Immature natural killer cell (primary cell): ENCODE results near the gene UGT1A4. TPM values are rescaled to one million over a fixed set of nuclear protein-coding genes. Genes with fewer than 3 reads are reported as not detected.

ENCODE experiments used
- DNase-seq, 3 donors: peaks; one replicate each; pipeline ENCODE4 v3.0.0; 2022; ENCODE audit warnings: mixed read lengths in 1 of 3
- H3K27ac Mint-ChIP-seq, 6 donors: one replicate each; pipeline ENCODE4 v1.8.0; 2020; ENCODE audit warnings: mixed read lengths in 6 of 6, mild to moderate bottlenecking in 5 of 6, inconsistent platforms in 4 of 6, moderate library complexity in 3 of 6
- H3K27me3 Mint-ChIP-seq, 3 donors: one replicate each; pipeline ENCODE4 v1.8.0; 2020 to 2021; ENCODE audit warnings: low read depth in 3 of 3, mild to moderate bottlenecking in 3 of 3, mixed read lengths in 3 of 3, moderate library complexity in 3 of 3, inconsistent platforms in 1 of 3
- H3K36me3 Mint-ChIP-seq, 3 donors: one replicate each; pipeline ENCODE4 v1.8.0; 2020; ENCODE audit warnings: mixed read lengths in 3 of 3, inconsistent platforms in 2 of 3, mild to moderate bottlenecking in 2 of 3
- H3K4me1 Mint-ChIP-seq, 2 donors: one replicate each; pipeline ENCODE4 v1.8.0; 2020; ENCODE audit warnings: inconsistent platforms in 2 of 2, mild to moderate bottlenecking in 2 of 2, mixed read lengths in 2 of 2, moderate library complexity in 1 of 2
- H3K4me3 Mint-ChIP-seq, 5 donors: one replicate each; pipeline ENCODE4 v1.8.0; 2020; ENCODE audit warnings: mild to moderate bottlenecking in 5 of 5, mixed read lengths in 5 of 5, inconsistent platforms in 3 of 5, moderate library complexity in 3 of 5
- H3K9me3 Mint-ChIP-seq, 6 donors: one replicate each; pipeline ENCODE4 v1.8.0; 2020; ENCODE audit warnings: mild to moderate bottlenecking in 6 of 6, mixed read lengths in 6 of 6, inconsistent platforms in 4 of 6, moderate library complexity in 3 of 6
- polyA plus RNA-seq, 3 donors: library from polyadenylated mRNA; unstranded; fragments of 300-500 nt; fragmentation: Illumina TruSeq; gene quantifications; one replicate each; pipeline ENCODE4 v1.2.3, GENCODE V29; 2021

Gene UGT1A4
- polyA plus RNA-seq, 3 donors from 2014 or later = not detected

DNA sequence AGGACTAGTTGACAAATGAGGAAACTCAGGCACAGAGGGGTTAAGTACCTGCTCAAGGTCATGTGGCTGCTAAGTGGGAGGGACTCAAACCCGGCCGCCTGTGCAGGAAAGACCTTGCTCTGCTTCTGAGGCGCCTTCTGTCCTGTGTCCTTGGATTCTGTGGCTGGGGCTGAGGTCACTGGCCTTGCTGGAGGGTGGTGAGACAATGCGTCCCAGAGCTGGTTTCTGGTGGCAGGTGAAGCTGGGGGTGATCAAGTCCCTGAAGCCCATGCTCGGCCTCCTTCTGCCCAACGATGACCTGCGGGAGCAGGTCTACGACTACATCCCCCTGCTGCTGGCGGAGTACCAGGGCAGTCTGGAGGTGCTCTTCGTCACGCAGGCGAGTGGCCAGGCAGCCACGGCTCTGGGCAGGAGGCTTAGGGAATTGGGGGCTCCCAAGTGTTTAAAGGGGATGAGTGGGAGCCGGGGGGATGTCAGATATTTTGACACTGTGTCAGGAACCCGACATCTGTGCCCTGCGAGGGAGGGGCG lies 75.7 kb downstream of the UGT1A4 start:
- H3K36me3 Mint-ChIP-seq = no peaks in the 10 kb centered on the region
- DNase-seq = no peak
- H3K4me3 Mint-ChIP-seq = no peak overlapping the region
- H3K9me3 Mint-ChIP-seq = no peaks in the 10 kb centered on the region
- H3K27ac Mint-ChIP-seq = no peak overlapping the region
- H3K4me1 Mint-ChIP-seq = no peaks in the 10 kb centered on the region
- H3K27me3 Mint-ChIP-seq = peaks cover 0 to 3% (median 2%) of the 10 kb centered on the region in 3 donors

DNA sequence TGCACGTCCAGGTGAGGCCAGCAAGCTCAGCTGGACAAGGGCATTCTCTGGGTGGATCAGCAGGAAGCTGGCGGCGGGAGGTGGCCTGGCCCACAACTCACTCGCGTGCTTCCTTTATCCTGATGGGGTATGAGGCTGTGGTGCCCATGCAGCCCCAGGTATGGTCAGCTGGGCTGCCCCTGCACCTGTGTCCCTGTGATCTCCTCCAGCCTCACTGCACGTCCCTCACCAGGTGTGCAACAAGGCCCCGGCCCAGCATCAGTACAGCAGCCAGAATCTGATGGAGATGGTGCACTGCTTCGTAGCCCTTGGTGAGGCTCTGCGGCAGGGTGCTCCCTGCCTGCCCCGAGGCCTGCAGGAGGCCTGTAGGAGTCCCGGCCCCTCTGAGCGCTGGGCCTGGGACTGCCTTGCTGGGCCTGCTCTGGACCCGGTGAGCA lies 77.2 kb downstream of the UGT1A4 start:
- Mint-ChIP-seq H3K4me1 (no peaks in the 10 kb centered on the region), H3K27me3 (peaks cover 0 to 6% (median 2%) of the 10 kb centered on the region in 3 donors), H3K4me3 (no peak overlapping the region), H3K9me3 (no peaks in the 10 kb centered on the region), H3K36me3 (no peaks in the 10 kb centered on the region), H3K27ac (no peak overlapping the region)
- no peak for DNase-seq

DNA sequence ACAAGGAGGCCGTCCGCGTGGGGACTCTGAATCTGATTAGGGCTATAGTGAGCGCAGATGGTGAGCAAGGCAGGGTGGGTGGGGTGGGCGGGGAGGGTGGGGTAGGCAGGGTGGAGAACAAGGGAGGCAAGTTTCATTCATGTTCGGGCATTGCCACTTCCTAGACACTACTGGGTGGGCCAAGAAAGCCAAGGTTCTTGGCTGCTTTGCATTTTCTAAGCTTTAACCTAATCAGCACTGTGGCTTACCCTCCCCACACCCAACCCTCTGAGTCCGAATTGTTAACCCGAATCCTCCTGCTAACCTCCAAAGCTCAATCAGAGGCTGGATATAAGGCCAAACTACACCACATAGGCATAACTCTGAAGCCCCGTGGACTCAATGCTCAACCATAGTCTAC lies 77.7 kb downstream of the UGT1A4 start:
- Mint-ChIP-seq H3K4me1 (no peaks in the 10 kb centered on the region), H3K9me3 (no peaks in the 10 kb centered on the region), H3K36me3 (no peaks in the 10 kb centered on the region), H3K27ac (no peak overlapping the region), H3K27me3 (peaks cover 0 to 6% (median 2%) of the 10 kb centered on the region in 3 donors), H3K4me3 (no peak overlapping the region)
- no peak for DNase-seq

- no peak for DNase-seq
- Mint-ChIP-seq H3K4me1 (no peaks in the 10 kb centered on the region), H3K36me3 (no peaks in the 10 kb centered on the region), H3K9me3 (no peaks in the 10 kb centered on the region), H3K4me3 (no peak overlapping the region), H3K27me3 (peaks cover 0 to 4% (median 2%) of the 10 kb centered on the region in 3 donors), H3K27ac (peak overlapping the region in 1 of 6 donors; percentile 61)
These were observed 80.0 kb downstream of the UGT1A4 start for GRCh38 chr2:233798335-233799086.

- Mint-ChIP-seq H3K27ac (no peak overlapping the region), H3K36me3 (no peaks in the 10 kb centered on the region), H3K9me3 (no peaks in the 10 kb centered on the region), H3K27me3 (peaks cover 0 to 4% (median 2%) of the 10 kb centered on the region in 3 donors), H3K4me3 (no peak overlapping the region), H3K4me1 (no peaks in the 10 kb centered on the region)
- no peak for DNase-seq
These were observed 80.6 kb downstream of the UGT1A4 start for GRCh38 chr2:233799087-233799665.

DNA sequence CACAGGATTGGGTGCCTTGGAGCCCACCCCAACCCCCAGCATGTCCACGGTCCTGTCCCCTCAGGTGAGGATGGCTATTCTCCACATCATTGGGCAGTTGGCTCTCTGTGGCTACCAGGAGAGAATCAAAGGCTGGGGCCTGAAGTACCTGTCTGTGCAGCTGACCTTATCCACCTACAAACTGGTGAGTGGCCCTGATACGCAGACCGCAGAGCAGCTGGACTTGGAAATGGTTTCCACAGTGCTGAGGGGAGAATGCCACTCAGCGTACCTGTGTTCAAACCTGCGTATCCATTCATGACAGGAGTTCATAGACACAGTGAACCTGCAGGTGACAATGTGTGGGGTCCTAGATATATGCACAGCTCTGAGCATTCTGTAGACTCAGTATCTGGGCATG lies 81.2 kb downstream of the UGT1A4 start:
- no peak for DNase-seq
- Mint-ChIP-seq H3K27ac (no peak overlapping the region), H3K27me3 (peaks cover 0 to 4% (median 2%) of the 10 kb centered on the region in 3 donors), H3K4me3 (no peak overlapping the region), H3K4me1 (no peaks in the 10 kb centered on the region), H3K36me3 (no peaks in the 10 kb centered on the region), H3K9me3 (no peaks in the 10 kb centered on the region)

- Mint-ChIP-seq H3K4me3 (no peak overlapping the region), H3K4me1 (no peaks in the 10 kb centered on the region), H3K9me3 (no peaks in the 10 kb centered on the region), H3K27me3 (peaks cover 3 to 5% (median 4%) of the 10 kb centered on the region in 3 donors), H3K27ac (no peak overlapping the region), H3K36me3 (no peaks in the 10 kb centered on the region)
- DNase-seq = no peak
These were observed 81.7 kb downstream of the UGT1A4 start for GRCh38 chr2:233800208-233800607.

- DNase-seq = no peak
- Mint-ChIP-seq H3K27ac (no peak overlapping the region), H3K9me3 (no peaks in the 10 kb centered on the region), H3K4me3 (no peak overlapping the region), H3K36me3 (no peaks in the 10 kb centered on the region), H3K4me1 (no peaks in the 10 kb centered on the region), H3K27me3 (peaks cover 4 to 5% (median 5%) of the 10 kb centered on the region in 3 donors)
These were observed 83.0 kb downstream of the UGT1A4 start for GRCh38 chr2:233801357-233802131.

GRCh38 chr2:233802132-233802815 lies 83.7 kb downstream of the UGT1A4 start:
- Mint-ChIP-seq H3K4me3 (no peak overlapping the region), H3K27ac (no peak overlapping the region), H3K4me1 (no peaks in the 10 kb centered on the region), H3K36me3 (no peaks in the 10 kb centered on the region), H3K27me3 (peaks cover 4 to 5% (median 5%) of the 10 kb centered on the region in 3 donors), H3K9me3 (no peaks in the 10 kb centered on the region)
- no peak for DNase-seq

GRCh38 chr2:233803292-233803911 lies 84.9 kb downstream of the UGT1A4 start:
- peaks cover 4 to 5% (median 5%) of the 10 kb centered on the region in 3 donors for H3K27me3 Mint-ChIP-seq
- no peaks in the 10 kb centered on the region for H3K9me3 Mint-ChIP-seq
- H3K36me3 Mint-ChIP-seq = no peaks in the 10 kb centered on the region
- H3K27ac Mint-ChIP-seq = no peak overlapping the region
- no peak overlapping the region for H3K4me3 Mint-ChIP-seq
- H3K4me1 Mint-ChIP-seq = no peaks in the 10 kb centered on the region
- DNase-seq = no peak

- no peak overlapping the region for H3K27ac Mint-ChIP-seq
- no peak for DNase-seq
- no peaks in the 10 kb centered on the region for H3K9me3 Mint-ChIP-seq
- no peaks in the 10 kb centered on the region for H3K36me3 Mint-ChIP-seq
- H3K4me1 Mint-ChIP-seq = no peaks in the 10 kb centered on the region
- no peak overlapping the region for H3K4me3 Mint-ChIP-seq
- peaks cover 5 to 9% (median 5%) of the 10 kb centered on the region in 3 donors for H3K27me3 Mint-ChIP-seq
These were observed 85.5 kb downstream of the UGT1A4 start for GRCh38 chr2:233803994-233804393.

GRCh38 chr2:233807215-233807865 lies 88.8 kb downstream of the UGT1A4 start:
- Mint-ChIP-seq H3K27ac (no peak overlapping the region), H3K36me3 (no peaks in the 10 kb centered on the region), H3K4me3 (no peak overlapping the region)

More at GRCh38 chr2:233807215-233807865, 88.8 kb downstream of the UGT1A4 start:
- Mint-ChIP-seq H3K9me3 (no peaks in the 10 kb centered on the region), H3K27me3 (peaks cover 3 to 16% (median 5%) of the 10 kb centered on the region in 3 donors), H3K4me1 (no peaks in the 10 kb centered on the region)
- no peak for DNase-seq
